NCI-H146 treated with DMSO at 0.1 percent for 48 hours (cell line): Measurements from ENCODE around the gene GLG1.
A peak's percentile ranks its signal among the peaks of the same experiment; 100 is the strongest.
"Not testable (repeated sequence)": the region's sequence is repeated elsewhere in the genome, so short reads cannot be mapped to it uniquely, and the experiment has no call there.

Experiments
- DNase-seq: peaks from one replicate; lab custom pipeline; 2025; ENCODE audit not compliant: unreplicated experiment; lab: John Stamatoyannopoulos, UW

Gene GLG1

GRCh38 chr16:74542911-74543578 is 63.9 kb downstream of the GLG1 start:
- DNase-seq = not testable (repeated sequence)

- not testable (repeated sequence) for DNase-seq
These were observed 66.3 kb downstream of the GLG1 start for GRCh38 chr16:74540663-74541062.

DNA sequence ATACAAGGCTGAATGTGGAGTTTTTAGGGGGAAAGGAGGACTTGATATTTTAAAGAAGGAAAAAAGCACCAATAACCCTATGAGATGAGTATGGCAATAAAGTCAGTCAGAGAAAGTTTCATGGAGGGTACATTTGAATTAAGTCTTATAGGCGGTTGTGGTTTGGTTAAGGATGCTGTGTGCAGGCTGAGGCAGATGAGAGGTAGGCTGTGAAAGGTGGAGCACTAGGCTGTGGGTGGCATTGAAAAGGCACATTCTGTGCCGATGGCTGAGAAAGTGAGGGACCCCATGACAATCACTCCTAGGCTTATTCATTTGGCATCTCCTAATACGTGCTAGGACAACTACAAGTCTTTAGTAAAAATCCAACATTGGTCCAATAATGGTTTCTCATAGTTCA is 68.1 kb downstream of the GLG1 start:
- not testable (repeated sequence) for DNase-seq

GRCh38 chr16:74537746-74538145 is 69.2 kb downstream of the GLG1 start:
- not testable (repeated sequence) for DNase-seq

- not testable (repeated sequence) for DNase-seq
These were observed 72.3 kb downstream of the GLG1 start for GRCh38 chr16:74534650-74535049.

- no peak for DNase-seq
These were observed 82.0 kb downstream of the GLG1 start for GRCh38 chr16:74524926-74525325.

DNA sequence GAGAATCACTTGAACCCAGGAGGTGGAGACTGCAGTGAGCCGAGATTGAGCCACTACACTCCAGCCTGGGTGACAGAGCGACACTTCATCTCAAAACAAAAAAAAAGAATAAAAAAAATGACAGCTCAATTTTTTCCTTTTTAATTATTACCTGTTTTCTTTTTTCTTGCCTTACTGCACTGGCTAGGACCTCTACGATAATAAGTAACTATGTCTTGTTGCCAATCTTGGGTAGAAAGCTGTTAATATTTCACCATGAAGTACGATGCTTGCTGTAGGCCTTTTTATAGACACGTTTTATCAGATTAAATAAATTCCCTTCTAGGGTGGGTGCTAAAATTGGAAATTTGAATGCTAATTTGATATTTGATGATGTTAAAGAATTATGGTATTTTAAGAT is 82.8 kb downstream of the GLG1 start:
- DNase-seq = no peak

DNA sequence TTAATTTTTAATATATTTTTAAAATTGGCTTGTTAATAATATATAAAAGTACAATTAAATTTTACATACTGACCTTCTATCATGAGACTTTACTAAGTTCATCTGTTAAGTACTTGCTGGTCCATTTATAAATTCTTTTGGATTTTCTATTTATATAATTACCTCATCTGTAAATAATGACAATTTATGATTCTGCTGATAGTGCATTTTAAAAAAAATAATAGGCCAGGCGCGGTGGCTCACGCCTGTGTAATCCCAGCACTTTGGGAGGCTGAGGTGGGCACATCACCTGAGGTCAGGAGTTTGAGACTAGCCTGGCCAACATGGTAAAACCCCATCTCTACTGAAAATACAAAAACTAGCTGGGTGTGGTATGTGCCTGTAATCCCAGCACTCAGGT is 83.2 kb downstream of the GLG1 start:
- DNase-seq = not testable (repeated sequence)

DNA sequence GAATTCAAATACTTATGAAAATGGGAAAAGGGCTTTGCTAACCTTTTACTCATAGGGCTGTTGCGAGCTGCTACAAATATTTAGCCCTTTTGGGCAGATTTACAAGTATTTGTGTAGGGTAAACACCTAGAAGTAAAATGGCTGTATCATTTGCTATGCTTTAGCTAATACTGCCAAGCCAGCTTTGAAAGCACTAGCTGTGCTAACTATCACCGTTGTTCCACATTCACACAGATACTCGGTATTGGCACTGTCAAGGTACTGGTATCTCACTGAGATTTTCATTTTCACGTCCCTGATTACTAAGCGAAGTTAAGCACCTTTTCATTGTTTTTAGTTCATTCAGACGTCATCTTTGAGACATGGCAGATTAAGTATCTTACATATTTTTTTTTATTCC is 84.8 kb downstream of the GLG1 start:
- DNase-seq = no peak

GRCh38 chr16:74521691-74522090 is 85.2 kb downstream of the GLG1 start:
- no peak for DNase-seq

DNA sequence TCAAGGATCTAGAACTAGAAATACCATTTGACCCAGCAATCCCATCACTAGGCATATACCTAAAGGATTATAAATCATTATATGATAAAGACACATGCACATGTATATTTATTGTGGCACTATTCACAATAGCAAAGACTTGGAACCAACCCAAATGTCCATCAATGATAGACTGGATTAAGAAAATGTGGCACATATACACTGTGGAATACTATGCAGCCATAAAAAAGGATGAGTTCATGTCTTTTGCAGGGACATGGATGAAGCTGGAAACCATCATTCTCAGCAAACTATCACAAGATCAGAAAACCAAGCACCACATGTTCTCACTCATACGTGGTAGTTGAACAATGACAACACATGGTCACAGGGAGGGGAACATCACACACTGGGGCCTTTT is 88.0 kb downstream of the GLG1 start:
- DNase-seq = not testable (repeated sequence)

GRCh38 chr16:74511961-74512360 is 95.0 kb downstream of the GLG1 start:
- no peak for DNase-seq

GRCh38 chr16:74505011-74505410 is 101.9 kb downstream of the GLG1 start:
- no peak for DNase-seq

DNA sequence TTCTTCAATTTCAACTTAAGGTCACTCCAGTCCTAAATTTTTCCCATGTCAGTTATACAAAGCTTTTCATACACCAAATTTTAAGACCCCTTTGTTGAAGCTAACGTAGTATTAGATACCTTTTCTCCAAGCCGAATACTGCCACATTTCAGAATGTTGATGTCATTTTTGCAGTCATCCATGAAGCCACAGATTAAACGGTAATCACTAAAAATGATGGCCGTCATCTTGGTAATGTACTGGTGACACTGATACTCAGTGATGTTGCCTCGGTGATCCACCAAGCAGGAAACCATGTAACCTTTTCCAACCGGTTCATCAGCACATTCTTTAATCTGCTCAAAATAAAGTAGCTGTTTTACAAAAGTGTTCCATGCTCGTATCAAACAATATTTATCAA is 103.5 kb downstream of the GLG1 start:
- no peak for DNase-seq

DNA sequence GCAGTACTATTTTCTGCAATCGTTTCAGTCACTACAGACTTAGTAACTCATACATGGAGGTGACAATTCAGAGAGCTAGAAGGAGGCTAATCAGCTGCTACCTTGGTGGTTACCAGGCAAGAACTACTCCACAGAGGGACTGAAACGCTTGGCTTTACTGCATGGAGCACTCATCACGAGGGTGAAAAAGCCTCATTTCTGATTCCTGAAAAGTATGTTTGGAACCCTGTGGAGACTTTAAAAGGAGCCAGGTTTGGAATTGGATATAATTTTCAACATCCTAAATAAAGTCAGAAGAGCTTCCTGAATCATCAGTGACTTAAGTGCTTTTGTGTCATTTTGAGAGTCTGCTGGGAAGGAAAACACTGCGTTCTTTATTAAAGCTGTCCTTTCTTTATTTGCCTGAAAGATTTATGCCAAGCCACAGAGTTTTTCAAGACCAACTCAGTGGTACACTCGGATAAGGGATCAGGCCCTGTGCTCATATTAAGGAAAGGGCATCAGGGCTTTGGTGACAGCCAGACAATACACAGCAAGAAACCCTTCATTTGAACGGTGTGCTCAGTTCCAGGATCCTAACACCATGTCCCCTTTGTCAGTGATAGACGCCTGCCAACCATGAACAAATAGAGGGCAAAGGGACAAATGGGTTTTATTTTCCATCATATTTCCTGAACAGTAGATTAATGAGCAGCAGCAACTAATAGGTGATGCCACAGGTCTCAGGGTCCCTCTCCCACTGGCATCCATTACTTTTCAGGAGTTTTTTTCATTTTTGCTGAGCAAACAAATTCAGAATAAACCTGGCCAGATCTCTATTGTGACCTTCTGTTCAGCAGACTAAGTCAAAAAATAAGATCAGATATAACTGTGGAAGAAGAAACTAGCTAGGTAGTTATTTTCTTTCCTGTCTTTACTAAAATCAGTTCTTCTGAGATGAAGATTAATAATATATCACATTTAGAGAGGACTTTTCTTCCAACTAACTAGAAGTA is 105.1 kb downstream of the GLG1 start:
- DNase-seq = no peak

- DNase-seq = no peak
These were observed 106.0 kb downstream of the GLG1 start for GRCh38 chr16:74500907-74501306.

GRCh38 chr16:74499114-74499513 is 107.8 kb downstream of the GLG1 start:
- DNase-seq = no peak

GRCh38 chr16:74497761-74498160 is 109.2 kb downstream of the GLG1 start:
- no peak for DNase-seq

DNA sequence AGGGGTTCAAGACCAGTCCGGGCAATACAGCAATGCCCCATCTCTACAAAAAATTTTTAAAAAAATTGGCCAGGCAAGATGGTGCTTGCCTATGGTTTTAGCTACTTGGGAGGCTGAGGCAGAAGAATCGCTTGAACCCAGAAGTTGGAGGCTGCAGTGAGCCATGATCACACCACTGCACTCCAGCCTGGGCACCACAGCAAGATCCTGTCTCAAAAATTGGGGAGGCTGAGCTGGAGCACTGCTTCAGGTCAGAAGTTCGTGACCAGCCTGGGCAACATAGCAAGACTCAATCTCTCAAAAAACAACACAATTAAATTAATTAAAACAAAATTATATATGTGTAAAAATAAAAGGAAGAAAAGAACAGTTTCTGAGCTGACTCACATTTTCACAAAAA is 110.9 kb downstream of the GLG1 start:
- DNase-seq = no peak

DNA sequence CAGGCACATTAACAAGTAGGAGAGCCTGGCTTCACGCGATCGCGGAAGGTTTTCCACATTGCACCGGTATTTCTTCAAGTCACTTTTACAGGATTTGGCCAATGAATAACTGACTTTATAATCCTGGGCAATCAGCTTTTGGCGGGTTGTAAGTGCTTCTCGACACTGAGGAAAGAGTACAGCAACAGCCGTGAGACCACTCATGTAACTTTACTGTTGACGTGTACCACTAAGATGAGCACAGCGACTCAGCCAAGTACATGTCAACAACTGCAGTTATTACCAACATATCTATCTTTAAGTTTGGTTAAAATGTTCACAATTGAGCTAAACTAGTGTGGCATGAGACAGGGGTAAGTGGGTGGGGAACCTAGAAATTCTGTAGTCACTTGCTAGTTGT is 113.9 kb downstream of the GLG1 start:
- DNase-seq = no peak

GRCh38 chr16:74487634-74488495 is 119.0 kb downstream of the GLG1 start:
- peak; percentile 16 for DNase-seq
